ENCODE results near the gene NPTN. TPM values are rescaled to one million over a fixed set of nuclear protein-coding genes. Genes with fewer than 3 reads are reported as not detected.

NPTN gene
- total and polyA plus RNA-seq, 2 donors (not counting 1 experiment from before 2014, with no cell fraction given), result 152 to 372 TPM

- H3K27me3 ChIP-seq (ENCODE audit: control insufficient read depth, insufficient read depth, low read length), result no peaks in the 10 kb centered on the region
- no peaks in the 10 kb centered on the region for H4K20me1 ChIP-seq (ENCODE audit: control insufficient read depth, extremely low read depth, insufficient read depth, low read length)
- TF ChIP-seq EZH2 (IDR thresholded peaks at IDR 0.05; ENCODE audit: low read length, missing control alignments), result no peak
- TF ChIP-seq CTCF (conservative IDR thresholded peaks at IDR 0.05 in 1 of 2, IDR thresholded peaks at IDR 0.05 in 1 of 2; ENCODE audit: low read depth in 1 of 2, low read length in 2 of 2), result no peak
- H3K4me2 ChIP-seq (ENCODE audit: extremely low read depth, insufficient read depth, low read length), result no peak overlapping the region
- no peaks in the 10 kb centered on the region for H3K4me1 ChIP-seq (ENCODE audit: control insufficient read depth, extremely low read depth, insufficient read depth, low read length)
- no peak overlapping the region for H3K4me3 ChIP-seq (replicated peaks in 1 of 4; ENCODE audit: control extremely low read depth in 1 of 4, insufficient read depth in 1 of 4, low read depth in 3 of 4, low read length in 4 of 4)
- no peaks in the 10 kb centered on the region for H3K9me3 ChIP-seq (ENCODE audit: control insufficient read depth, insufficient read depth, low read depth, low read length)
- H3K36me3 ChIP-seq (ENCODE audit: control insufficient read depth, insufficient read depth, low read length), result no peaks in the 10 kb centered on the region
- no peaks in the 10 kb centered on the region for H3K79me2 ChIP-seq (ENCODE audit: control insufficient read depth, insufficient read depth, low read length)
- H3K9ac ChIP-seq (ENCODE audit: insufficient read depth, low read length), result no peak overlapping the region
- H2AFZ ChIP-seq (ENCODE audit: low read length), result no peak overlapping the region
- no peak overlapping the region for H3K27ac ChIP-seq (ENCODE audit: insufficient read depth, low read length)
- no peak for DNase-seq (ENCODE audit: low read depth in 2 of 2)
Observed at GRCh38 chr15:73541479-73541878, 91.7 kb downstream of the NPTN start.

GRCh38 chr15:73540161-73540560, 93.0 kb downstream of the NPTN start:
- no peak overlapping the region for H3K4me2 ChIP-seq (ENCODE audit: extremely low read depth, insufficient read depth, low read length)
- H3K4me1 ChIP-seq (ENCODE audit: control insufficient read depth, extremely low read depth, insufficient read depth, low read length), result no peaks in the 10 kb centered on the region
- no peaks in the 10 kb centered on the region for H3K9me3 ChIP-seq (ENCODE audit: control insufficient read depth, insufficient read depth, low read depth, low read length)
- no peak overlapping the region for H3K4me3 ChIP-seq (replicated peaks in 1 of 4; ENCODE audit: control extremely low read depth in 1 of 4, insufficient read depth in 1 of 4, low read depth in 3 of 4, low read length in 4 of 4)
- H2AFZ ChIP-seq (ENCODE audit: low read length), result no peak overlapping the region
- DNase-seq (ENCODE audit: low read depth in 2 of 2), result peak in 1 of 2 donors; percentile 12
- no peak overlapping the region for H3K9ac ChIP-seq (ENCODE audit: insufficient read depth, low read length)
- H3K79me2 ChIP-seq (ENCODE audit: control insufficient read depth, insufficient read depth, low read length), result no peaks in the 10 kb centered on the region
- no peak overlapping the region for H3K27ac ChIP-seq (ENCODE audit: insufficient read depth, low read length)
- H4K20me1 ChIP-seq (ENCODE audit: control insufficient read depth, extremely low read depth, insufficient read depth, low read length), result no peaks in the 10 kb centered on the region
- H3K36me3 ChIP-seq (ENCODE audit: control insufficient read depth, insufficient read depth, low read length), result no peaks in the 10 kb centered on the region
- no peaks in the 10 kb centered on the region for H3K27me3 ChIP-seq (ENCODE audit: control insufficient read depth, insufficient read depth, low read length)
- no peak for TF ChIP-seq CTCF (conservative IDR thresholded peaks at IDR 0.05 in 1 of 2, IDR thresholded peaks at IDR 0.05 in 1 of 2; ENCODE audit: low read depth in 1 of 2, low read length in 2 of 2)
- TF ChIP-seq EZH2 (IDR thresholded peaks at IDR 0.05; ENCODE audit: low read length, missing control alignments), result no peak

- TF ChIP-seq CTCF (conservative IDR thresholded peaks at IDR 0.05 in 1 of 2, IDR thresholded peaks at IDR 0.05 in 1 of 2; ENCODE audit: low read depth in 1 of 2, low read length in 2 of 2), result no peak
- TF ChIP-seq EZH2 (IDR thresholded peaks at IDR 0.05; ENCODE audit: low read length, missing control alignments), result no peak
- Histone ChIP-seq H3K27me3 (ENCODE audit: control insufficient read depth, insufficient read depth, low read length) (no peaks in the 10 kb centered on the region), H3K4me2 (ENCODE audit: extremely low read depth, insufficient read depth, low read length) (no peak overlapping the region), H3K4me3 (replicated peaks in 1 of 4; ENCODE audit: control extremely low read depth in 1 of 4, insufficient read depth in 1 of 4, low read depth in 3 of 4, low read length in 4 of 4) (no peak overlapping the region), H4K20me1 (ENCODE audit: control insufficient read depth, extremely low read depth, insufficient read depth, low read length) (no peaks in the 10 kb centered on the region), H3K4me1 (ENCODE audit: control insufficient read depth, extremely low read depth, insufficient read depth, low read length) (no peaks in the 10 kb centered on the region), H2AFZ (ENCODE audit: low read length) (no peak overlapping the region), H3K9me3 (ENCODE audit: control insufficient read depth, insufficient read depth, low read depth, low read length) (no peaks in the 10 kb centered on the region), H3K79me2 (ENCODE audit: control insufficient read depth, insufficient read depth, low read length) (no peaks in the 10 kb centered on the region), H3K27ac (ENCODE audit: insufficient read depth, low read length) (no peak overlapping the region), H3K9ac (ENCODE audit: insufficient read depth, low read length) (no peak overlapping the region), H3K36me3 (ENCODE audit: control insufficient read depth, insufficient read depth, low read length) (no peaks in the 10 kb centered on the region)
- no peak for DNase-seq (ENCODE audit: low read depth in 2 of 2)
Observed at GRCh38 chr15:73539212-73540128, 93.7 kb downstream of the NPTN start.
